SH-SY5Y (cell line): ENCODE results near the gene TRIM51.

Source experiments
- GATA2 ChIP-seq: IDR thresholded peaks from 2 replicates; pipeline ENCODE4 v1.6.1; 2011; ENCODE audit warnings: mild to moderate bottlenecking, low read depth, low read length
- GATA3 ChIP-seq: IDR thresholded peaks from 2 replicates; pipeline ENCODE4 v1.6.1; 2011; ENCODE audit warnings: low read depth, mild to moderate bottlenecking, low read length, moderate library complexity

DNA sequence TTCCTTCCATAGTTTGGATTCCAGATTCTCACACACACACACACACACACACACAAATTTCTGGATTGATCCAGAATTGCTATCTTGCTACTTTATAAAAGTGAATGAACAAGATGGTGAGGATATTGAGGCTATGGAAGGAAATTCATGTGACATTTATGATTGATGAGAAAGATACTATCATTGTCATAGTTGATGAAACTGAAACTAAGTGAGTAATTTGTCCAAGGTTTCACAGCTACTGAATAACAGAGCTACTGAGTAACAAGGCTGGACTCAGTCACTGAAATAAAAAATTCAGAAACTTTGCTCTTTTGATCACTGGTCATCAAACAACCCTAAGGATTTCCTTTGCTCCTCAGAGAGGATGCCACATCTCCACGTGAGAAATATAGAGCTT lies 28.4 kb upstream of the TRIM51 start:
- no peak for TF ChIP-seq GATA2
- TF ChIP-seq GATA3, result no peak
